HFF-Myc (cell line): Measurements from ENCODE around the gene ZDHHC5.
A peak's percentile ranks its signal among the peaks of the same experiment; 100 is the strongest.
"Not testable (repeated sequence)": the region's sequence is repeated elsewhere in the genome, so short reads cannot be mapped to it uniquely, and the experiment has no call there.

Experiments used
- DNase-seq: peaks from one replicate; pipeline ENCODE4 v3.0.0-alpha.2; 2011; ENCODE audit warnings: low read depth; ENCODE audit errors: extremely low read depth
- H3K4me3 ChIP-seq: replicated peaks from 2 replicates; pipeline ENCODE4 v1.5.1; 2011; ENCODE audit warnings: low read depth, mild to moderate bottlenecking, control low read depth, low read length
- TF ChIP-seq, protein P1 (sequence below): IDR thresholded peaks from 2 replicates; pipeline ENCODE4 v1.5.1; 2012; ENCODE audit warnings: mild to moderate bottlenecking, low read depth, low read length, control low read depth; ENCODE audit errors: missing control alignments

The ZDHHC5 gene

DNA sequence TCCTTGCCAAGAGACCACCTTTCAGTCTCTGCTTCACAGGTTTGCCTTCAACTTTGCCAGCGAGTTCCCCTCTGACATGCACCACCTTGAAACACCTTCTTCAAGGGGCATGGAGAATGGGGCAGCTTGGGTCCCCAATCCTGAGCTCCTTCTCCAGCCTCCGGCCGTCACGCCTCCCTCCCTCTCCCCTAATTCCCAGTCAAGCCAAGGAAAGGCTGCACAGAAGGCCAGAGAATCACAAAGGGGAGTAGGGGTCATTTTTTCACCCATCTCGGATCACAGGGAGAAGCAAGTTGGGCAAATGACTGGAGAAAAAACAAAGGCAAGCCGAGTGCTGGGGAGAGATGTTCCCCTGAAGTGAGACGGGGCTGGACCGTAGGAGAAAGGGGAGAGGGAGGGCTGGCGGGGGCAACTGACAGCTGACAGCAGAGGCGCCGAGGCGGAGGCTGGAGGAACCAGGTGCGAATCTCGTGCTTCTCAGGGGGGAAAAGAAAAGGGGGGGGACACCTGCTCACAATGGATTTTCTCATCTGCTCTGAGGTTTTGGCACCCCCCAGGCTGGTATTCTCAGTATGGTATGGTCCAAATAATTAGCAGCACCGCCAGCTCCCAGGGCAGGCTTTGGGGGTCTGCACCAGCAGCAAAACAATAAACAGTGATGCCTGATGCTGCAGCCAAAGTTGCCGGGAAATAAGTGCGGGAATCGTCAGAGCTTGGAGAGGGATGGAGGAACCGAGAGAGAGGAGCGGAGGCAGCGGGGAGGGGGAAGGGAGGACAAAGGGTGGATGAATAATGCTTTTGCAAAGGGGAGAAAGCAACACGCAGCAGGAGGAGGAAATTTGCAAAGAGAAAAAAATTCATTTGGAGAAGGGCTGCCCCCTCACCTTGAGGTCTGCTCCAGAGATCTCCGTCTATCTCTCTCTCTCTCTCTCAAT is 18.8 kb upstream of the ZDHHC5 start:
- no peak for DNase-seq
- TF ChIP-seq, protein P1, sequence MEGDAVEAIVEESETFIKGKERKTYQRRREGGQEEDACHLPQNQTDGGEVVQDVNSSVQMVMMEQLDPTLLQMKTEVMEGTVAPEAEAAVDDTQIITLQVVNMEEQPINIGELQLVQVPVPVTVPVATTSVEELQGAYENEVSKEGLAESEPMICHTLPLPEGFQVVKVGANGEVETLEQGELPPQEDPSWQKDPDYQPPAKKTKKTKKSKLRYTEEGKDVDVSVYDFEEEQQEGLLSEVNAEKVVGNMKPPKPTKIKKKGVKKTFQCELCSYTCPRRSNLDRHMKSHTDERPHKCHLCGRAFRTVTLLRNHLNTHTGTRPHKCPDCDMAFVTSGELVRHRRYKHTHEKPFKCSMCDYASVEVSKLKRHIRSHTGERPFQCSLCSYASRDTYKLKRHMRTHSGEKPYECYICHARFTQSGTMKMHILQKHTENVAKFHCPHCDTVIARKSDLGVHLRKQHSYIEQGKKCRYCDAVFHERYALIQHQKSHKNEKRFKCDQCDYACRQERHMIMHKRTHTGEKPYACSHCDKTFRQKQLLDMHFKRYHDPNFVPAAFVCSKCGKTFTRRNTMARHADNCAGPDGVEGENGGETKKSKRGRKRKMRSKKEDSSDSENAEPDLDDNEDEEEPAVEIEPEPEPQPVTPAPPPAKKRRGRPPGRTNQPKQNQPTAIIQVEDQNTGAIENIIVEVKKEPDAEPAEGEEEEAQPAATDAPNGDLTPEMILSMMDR = no peak
- peak overlapping the region; percentile 32 for H3K4me3 ChIP-seq

GRCh38 chr11:57649826-57650738 is 17.8 kb upstream of the ZDHHC5 start, which contains the start of gene YPEL4:
TSS of gene YPEL4 (minus strand) at chr11:57649912. CDS start at chr11:57647107, 2,805 bp downstream.
- H3K4me3 ChIP-seq = peak within 1 kb of the TSS; percentile 32
- TF ChIP-seq, protein P1 = no peak
- DNase-seq = no peak

- TF ChIP-seq, protein P1 = no peak
- H3K4me3 ChIP-seq = no peak overlapping the region
- DNase-seq = no peak
Measured at GRCh38 chr11:57650739-57651090, 17.2 kb upstream of the ZDHHC5 start.

DNA sequence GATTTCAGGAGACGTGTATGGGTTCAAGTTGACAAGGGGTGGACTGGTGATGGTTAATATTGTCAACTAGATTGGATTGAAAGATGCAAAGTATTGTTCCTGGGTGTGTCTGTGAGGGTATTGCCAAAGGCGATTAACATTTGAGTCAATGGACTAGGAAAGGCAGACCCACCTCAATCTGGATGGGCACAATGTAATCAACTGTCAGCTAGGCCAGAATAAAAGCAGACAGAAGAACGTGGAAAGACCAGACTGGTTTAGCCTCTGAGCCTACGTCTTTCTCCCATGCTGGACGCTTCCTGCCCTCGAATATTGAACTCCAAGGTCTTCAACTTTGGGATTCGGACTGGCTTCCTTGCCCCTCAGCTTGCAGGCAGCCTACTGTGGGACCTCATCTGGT is 16.5 kb upstream of the ZDHHC5 start:
- DNase-seq = no peak
- TF ChIP-seq, protein P1 = no peak
- no peak overlapping the region for H3K4me3 ChIP-seq

- not testable (repeated sequence) for H3K4me3 ChIP-seq
Measured at GRCh38 chr11:57652230-57652629, 15.7 kb upstream of the ZDHHC5 start.

GRCh38 chr11:57652662-57653061 is 15.3 kb upstream of the ZDHHC5 start:
- TF ChIP-seq, protein P1 = no peak
- H3K4me3 ChIP-seq = no peak overlapping the region
- DNase-seq = no peak

More at GRCh38 chr11:57652230-57652629, 15.7 kb upstream of the ZDHHC5 start:
- DNase-seq = not testable (repeated sequence)

DNA sequence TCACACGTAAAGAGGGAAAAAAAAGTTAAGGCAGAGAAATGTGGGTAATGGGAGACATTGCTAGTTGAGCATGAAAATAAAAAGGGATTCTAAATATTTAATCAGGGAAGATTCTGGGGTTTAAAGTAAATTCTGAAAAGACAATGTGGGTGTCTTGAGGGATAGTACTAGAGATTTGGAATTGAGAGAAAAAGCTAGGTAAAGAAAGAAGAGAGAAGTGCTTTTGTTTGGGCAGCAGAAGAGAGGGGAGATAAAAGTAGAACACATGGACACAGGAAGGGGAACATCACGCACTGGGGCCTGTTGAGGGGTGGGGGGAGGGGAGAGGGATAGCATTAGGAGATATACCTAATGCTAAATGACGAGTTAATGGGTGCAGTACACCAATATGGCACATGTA is 14.8 kb upstream of the ZDHHC5 start:
- no peak for DNase-seq
- TF ChIP-seq, protein P1 = no peak
- no peak overlapping the region for H3K4me3 ChIP-seq
